B cell (primary cell): ENCODE data around the gene C10orf105. TPM values are rescaled to one million over a fixed set of nuclear protein-coding genes. Genes with fewer than 3 reads are reported as not detected.

Experiments
- ATAC-seq: fragments of 200-7000 bp; cut with Tn5 transposase; one replicate; pipeline ENCODE4 v1.10.0; 2021; ENCODE audit warnings: low read depth, mild to moderate bottlenecking, moderate number of reproducible peaks, moderate library complexity
- CTCF ChIA-PET: fragments of 350-600 bp; sonication (Branson Sonifier 250); formaldehyde crosslinking; loops from one replicate; lab custom pipeline; 2021; ENCODE audit warnings: antibody characterized with exemption, inconsistent platforms; lab: Charles Lee
- POLR2A ChIA-PET: fragments of 350-600 bp; sonication (Branson Sonifier 250); formaldehyde crosslinking; loops from one replicate; lab custom pipeline; 2021; ENCODE audit warnings: antibody characterized with exemption; lab: Charles Lee
- DNase-seq: peaks from one replicate; pipeline ENCODE4 v3.0.0; 2013
- H2AFZ ChIP-seq: 2 replicates; pipeline ENCODE4 v1.6.1; 2012; ENCODE audit warnings: mild to moderate bottlenecking, low read depth, low read length; ENCODE audit not compliant: insufficient read depth, poor library complexity, severe bottlenecking
- H3K27ac ChIP-seq, 2 donors: 1 replicate in 1 of 2; 2 replicates in 1 of 2; pipeline ENCODE4 v1.5.1; 2012 to 2013; ENCODE audit warnings: low read length in 2 of 2, mild to moderate bottlenecking in 2 of 2, moderate library complexity in 1 of 2
- H3K27me3 ChIP-seq, 4 experiments: fragments of 200-600 bp in 1 of 4; sonication (generic) in 1 of 4; replicated peaks in 1 of 4; 1 replicate in 2 of 4; 2 replicates in 2 of 4; pipeline versions ENCODE4 v1.6.1 to v1.7.0; 2013 to 2016; ENCODE audit warnings: low read length in 3 of 4, mild to moderate bottlenecking in 2 of 4, mixed read lengths in 1 of 4, moderate library complexity in 1 of 4; ENCODE audit not compliant: insufficient read depth in 4 of 4, control insufficient read depth in 3 of 4; ENCODE audit errors: control extremely low read depth in 1 of 4
- H3K36me3 ChIP-seq, 2 experiments: replicated peaks in 1 of 2; 1 replicate in 1 of 2; 2 replicates in 1 of 2; pipeline versions ENCODE4 v1.6.1 to v1.7.1; 2013; ENCODE audit warnings: low read length in 1 of 2; ENCODE audit not compliant: insufficient read depth in 2 of 2, control insufficient read depth in 1 of 2; ENCODE audit errors: control extremely low read depth in 1 of 2, extremely low read depth in 1 of 2
- H3K4me1 ChIP-seq, 2 donors: fragments of 200-600 bp in 1 of 2; sonication (generic) in 1 of 2; 1 replicate in 1 of 2; 2 replicates in 1 of 2; pipeline versions ENCODE4 v1.5.1 to v1.6.1; 2013 to 2017; ENCODE audit warnings: low read length in 2 of 2; ENCODE audit not compliant: control insufficient read depth in 2 of 2, insufficient read depth in 2 of 2
- H3K4me2 ChIP-seq: replicated peaks from 2 replicates; pipeline ENCODE3; 2012; ENCODE audit warnings: mild to moderate bottlenecking, low read depth, low read length; ENCODE audit not compliant: poor library complexity, severe bottlenecking
- H3K4me3 ChIP-seq, 5 experiments: fragments of 200-600 bp in 1 of 5; sonication (generic) in 1 of 5; 1 replicate in 3 of 5; 2 replicates in 2 of 5; pipeline versions ENCODE4 v1.5.1 to v1.7.0; 2011 to 2016; ENCODE audit warnings: low read length in 4 of 5, mild to moderate bottlenecking in 4 of 5, low read depth in 2 of 5, control low read depth in 1 of 5, moderate library complexity in 1 of 5; ENCODE audit not compliant: insufficient read depth in 1 of 5; ENCODE audit errors: control extremely low read depth in 1 of 5, extremely low read depth in 1 of 5
- H3K79me2 ChIP-seq: fragments of 200-600 bp; sonication (generic); one replicate; pipeline ENCODE4 v1.6.0; 2016; ENCODE audit warnings: low read length; ENCODE audit not compliant: control insufficient read depth, insufficient read depth
- H3K9ac ChIP-seq: fragments of 200-600 bp; sonication (generic); 2 replicates; pipeline ENCODE4 v1.6.1; 2017; ENCODE audit warnings: mild to moderate bottlenecking, low read length, moderate library complexity
- H3K9me3 ChIP-seq, 3 donors: one replicate each; pipeline versions ENCODE4 v1.6.1 to v1.7.1; 2013; ENCODE audit warnings: low read length in 2 of 3; ENCODE audit not compliant: control insufficient read depth in 2 of 3, insufficient read depth in 1 of 3; ENCODE audit errors: control extremely low read depth in 1 of 3
- H4K20me1 ChIP-seq: 2 replicates; pipeline ENCODE4 v1.6.0; 2012; ENCODE audit warnings: mild to moderate bottlenecking, low read length; ENCODE audit not compliant: insufficient read depth, control insufficient read depth, poor library complexity, severe bottlenecking
- H3K27ac Mint-ChIP-seq: one replicate; pipeline ENCODE4 v1.8.0; 2021; ENCODE audit warnings: mixed read lengths
- H3K27me3 Mint-ChIP-seq: one replicate; pipeline ENCODE4 v1.8.0; 2021; ENCODE audit warnings: mixed read lengths
- H3K4me1 Mint-ChIP-seq: one replicate; pipeline ENCODE4 v1.8.0; 2021; ENCODE audit warnings: mixed read lengths
- H3K4me3 Mint-ChIP-seq: one replicate; pipeline ENCODE4 v1.8.0; 2021; ENCODE audit warnings: mixed read lengths
- H3K9me3 Mint-ChIP-seq: one replicate; pipeline ENCODE4 v1.8.0; 2022; ENCODE audit warnings: mixed read lengths; ENCODE audit not compliant: insufficient read depth
- CTCF ChIP-seq: fragments of 200-600 bp; IDR thresholded peaks from one replicate; pipeline ENCODE4 v1.8.0; 2022; ENCODE audit warnings: antibody characterized with exemption, mild to moderate bottlenecking
- EZH2 ChIP-seq: IDR thresholded peaks from 2 replicates; pipeline ENCODE4 v1.6.1; 2012; ENCODE audit warnings: borderline replicate concordance, low read depth, mild to moderate bottlenecking, moderate library complexity, low read length; ENCODE audit not compliant: insufficient read depth, poor library complexity, severe bottlenecking
- WGBS: methylation state at CpG from one replicate; pipeline ENCODE4 v1.1.5; 2013; ENCODE audit warnings: missing lambda C conversion rate; ENCODE audit not compliant: insufficient coverage; 5-methylcytosine and 5-hydroxymethylcytosine counted together
- intact Hi-C: fragments of 100-400 bp; cut with micrococcal nuclease; formaldehyde crosslinking; loops from one replicate; pipeline ENCODE4 v1.10.0; 2022
- polyA minus RNA-seq: library from RNA; depleted of rRNA, polyadenylated mRNA; stranded (reverse); fragments of >200 nt; gene quantifications from 2 replicates; pipeline ENCODE4 v1.2.3, GENCODE V29; 2012
- polyA plus RNA-seq: library from polyadenylated mRNA; depleted of rRNA; stranded (reverse); fragments of >200 nt; gene quantifications from 2 replicates; pipeline ENCODE4 v1.2.3, GENCODE V29; 2012
- total RNA-seq, 2 donors: library from RNA; stranded (reverse); fragments of 120-200 nt in 1 of 2; gene quantifications; 1 replicate in 1 of 2; 2 replicates in 1 of 2; pipeline versions ENCODE4 v1.2.3 to v1.2.4, GENCODE V29; 2013 to 2022

Gene C10orf105
- total RNA-seq (not detected in 2 replicates), polyA plus RNA-seq (0.03 and 0.12 TPM in 2 replicates), polyA minus RNA-seq (0.09 and 0.21 TPM in 2 replicates)
- 0.09 TPM for total RNA-seq (2013)

- Mint-ChIP-seq H3K4me3 (no peak within 1 kb of the TSS), H3K27ac (peak within 1 kb of the TSS; percentile 37), H3K27me3 (peaks cover 4% of the 10 kb centered on the region), H3K4me1 (peaks cover 9% of the 10 kb centered on the region), H3K9me3 (no peaks in the 10 kb centered on the region)
- Histone ChIP-seq H3K27me3 (peaks cover 0 to 3% (median 0%) of the 10 kb centered on the region in 4 experiments), H3K27ac (no peak within 1 kb of the TSS), H3K4me2 (no peak within 1 kb of the TSS), H3K36me3 (no peaks in the 10 kb centered on the region), H3K4me1 (peaks cover 11 to 17% of the 10 kb centered on the region in 2 donors), H4K20me1 (no peaks in the 10 kb centered on the region), H3K9me3 (no peaks in the 10 kb centered on the region), H3K9ac (no peak within 1 kb of the TSS), H3K4me3 (no peak within 1 kb of the TSS), H3K79me2 (no peaks in the 10 kb centered on the region), H2AFZ (no peak within 1 kb of the TSS)
- CTCF ChIA-PET: interaction anchor here (0.7 to 2.9 kb wide), 4 partner anchors 8 to 23 kb away, joined by 3 to 17 read pairs (median 4); no protein-coding TSS in a partner anchor
- no peak for ATAC-seq
- intact Hi-C loops: no loop called here
- TF ChIP-seq EZH2: no peak
- TF ChIP-seq CTCF: no peak
- POLR2A ChIA-PET: no interaction called here
- 96% methylated on average over 11 of the region's 14 CpGs for WGBS
- no peak for DNase-seq
Observed at GRCh38 chr10:71719464-71720201, at the start of gene C10orf105. Gene C10orf105, minus strand, starts transcription at chr10:71719778. Its CDS starts 3,441 bp downstream, at chr10:71716337.
